Activated naive CD4-positive, alpha-beta T cell treated with anti-CD3 and anti-CD28 coated beads, Interleukin-2, amount 50 U/mL, for 24 hours (primary cell): ENCODE results near the gene PKD2L2.
"Not testable (repeated sequence)": the region's sequence is repeated elsewhere in the genome, so short reads cannot be mapped to it uniquely, and the experiment has no call there.

Source experiments
- H3K27ac Mint-ChIP-seq: one replicate; pipeline ENCODE4 v1.8.0; 2021; ENCODE audit warnings: mild to moderate bottlenecking, mixed read lengths
- H3K27me3 Mint-ChIP-seq: one replicate; pipeline ENCODE4 v1.8.0; 2021; ENCODE audit warnings: mixed read lengths
- H3K36me3 Mint-ChIP-seq: one replicate; pipeline ENCODE4 v1.8.0; 2021; ENCODE audit warnings: mixed read lengths
- H3K4me1 Mint-ChIP-seq: one replicate; pipeline ENCODE4 v1.8.0; 2021; ENCODE audit warnings: mixed read lengths
- H3K4me3 Mint-ChIP-seq: one replicate; pipeline ENCODE4 v1.8.0; 2021; ENCODE audit warnings: mild to moderate bottlenecking, mixed read lengths
- H3K9me3 Mint-ChIP-seq: one replicate; pipeline ENCODE4 v1.8.0; 2021; ENCODE audit warnings: mixed read lengths

The PKD2L2 gene

DNA sequence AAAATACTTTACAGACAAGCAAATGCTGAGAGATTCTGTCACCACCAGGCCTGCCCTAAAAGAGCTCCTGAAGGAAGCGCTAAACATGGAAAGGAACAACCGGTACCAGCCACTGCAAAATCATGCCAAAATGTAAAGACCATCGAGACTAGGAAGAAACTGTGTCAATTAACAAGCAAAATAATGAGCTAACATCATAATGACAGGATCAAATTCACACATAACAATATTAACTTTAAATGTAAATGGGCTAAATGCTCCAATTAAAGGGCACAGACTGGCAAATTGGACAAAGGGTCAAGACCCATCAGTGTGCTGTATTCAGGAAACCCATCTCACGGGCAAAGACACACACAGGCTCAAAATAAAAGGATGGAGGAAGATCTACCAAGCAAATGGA, 81.1 kb downstream of the PKD2L2 start:
- not testable (repeated sequence) for H3K4me3 Mint-ChIP-seq, H3K4me1 Mint-ChIP-seq, H3K9me3 Mint-ChIP-seq, H3K27ac Mint-ChIP-seq, H3K27me3 Mint-ChIP-seq
- H3K36me3 Mint-ChIP-seq = peaks cover 27% of the 10 kb centered on the region

- Mint-ChIP-seq H3K36me3 (peaks cover 38% of the 10 kb centered on the region), H3K4me3 (no peak overlapping the region), H3K4me1 (peaks cover 11% of the 10 kb centered on the region), H3K27ac (no peak overlapping the region), H3K27me3 (no peaks in the 10 kb centered on the region), H3K9me3 (no peaks in the 10 kb centered on the region)
Measured at GRCh38 chr5:137975208-137975607, 86.0 kb downstream of the PKD2L2 start.

DNA sequence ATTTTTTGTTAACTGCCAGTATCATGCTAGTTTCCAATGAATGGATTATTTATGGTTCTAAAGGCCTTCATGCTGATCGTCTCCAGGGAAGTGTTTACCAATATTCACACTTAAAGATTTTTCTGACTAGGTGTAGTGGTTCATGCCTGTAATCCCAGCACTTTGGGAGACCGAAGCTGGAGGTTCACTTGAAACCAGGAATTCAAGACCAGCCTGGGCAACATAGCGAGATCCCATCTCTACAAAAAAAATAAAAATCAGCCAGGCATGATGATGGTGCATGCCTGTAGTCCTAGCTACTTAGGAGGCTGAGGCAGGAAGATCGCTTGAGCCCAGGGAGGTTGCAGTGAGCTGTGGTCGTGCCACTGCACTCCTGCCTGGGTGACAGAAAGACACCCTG, 100.2 kb downstream of the PKD2L2 start:
- Mint-ChIP-seq H3K4me3 (no peak overlapping the region), H3K36me3 (peaks cover 17% of the 10 kb centered on the region), H3K27ac (no peak overlapping the region), H3K27me3 (no peaks in the 10 kb centered on the region), H3K4me1 (peaks cover 29% of the 10 kb centered on the region), H3K9me3 (no peaks in the 10 kb centered on the region)
